H1 (cell line): ENCODE measurements around the gene NAE1.

Experiments
- EGR1 ChIP-seq: IDR thresholded peaks from 2 replicates; pipeline ENCODE4 v1.6.1; 2011; ENCODE audit warnings: low read depth, low read length, borderline replicate concordance
- SP1 ChIP-seq: IDR thresholded peaks from 2 replicates; pipeline ENCODE4 v1.6.1; 2011; ENCODE audit warnings: low read depth, low read length
- TF ChIP-seq, protein P1 (sequence below), 3 experiments: IDR thresholded peaks; 1 replicate in 2 of 3; 2 replicates in 1 of 3; pipeline versions ENCODE4 v1.5.1 to v1.6.1; 2011; ENCODE audit warnings: low read length in 3 of 3, mild to moderate bottlenecking in 3 of 3, inconsistent platforms in 2 of 3, low read depth in 1 of 3, moderate library complexity in 1 of 3; ENCODE audit not compliant: insufficient read depth in 1 of 3; ENCODE audit errors: control extremely low read depth in 1 of 3

DNA sequence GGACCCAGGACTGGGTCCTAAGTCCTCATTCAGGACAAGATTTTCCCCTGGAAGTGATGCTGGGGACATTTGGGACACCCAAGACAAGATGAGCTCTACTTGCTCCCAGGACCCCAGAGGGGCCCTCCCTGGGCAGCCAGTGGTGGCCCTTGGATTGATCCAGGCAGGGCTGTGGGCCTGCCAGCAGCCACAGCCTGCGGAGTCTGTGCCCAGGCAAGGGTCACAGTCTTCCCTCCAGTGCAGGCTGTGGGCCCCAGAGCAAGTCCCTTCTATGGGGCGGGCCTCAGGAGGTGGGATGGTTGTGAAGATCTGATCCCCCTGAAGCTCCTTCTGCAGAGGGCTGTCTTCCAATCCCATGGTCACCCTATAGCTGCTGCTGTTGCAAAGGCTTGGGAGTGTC lies 26.0 kb upstream of the NAE1 start:
- TF ChIP-seq, protein P1, sequence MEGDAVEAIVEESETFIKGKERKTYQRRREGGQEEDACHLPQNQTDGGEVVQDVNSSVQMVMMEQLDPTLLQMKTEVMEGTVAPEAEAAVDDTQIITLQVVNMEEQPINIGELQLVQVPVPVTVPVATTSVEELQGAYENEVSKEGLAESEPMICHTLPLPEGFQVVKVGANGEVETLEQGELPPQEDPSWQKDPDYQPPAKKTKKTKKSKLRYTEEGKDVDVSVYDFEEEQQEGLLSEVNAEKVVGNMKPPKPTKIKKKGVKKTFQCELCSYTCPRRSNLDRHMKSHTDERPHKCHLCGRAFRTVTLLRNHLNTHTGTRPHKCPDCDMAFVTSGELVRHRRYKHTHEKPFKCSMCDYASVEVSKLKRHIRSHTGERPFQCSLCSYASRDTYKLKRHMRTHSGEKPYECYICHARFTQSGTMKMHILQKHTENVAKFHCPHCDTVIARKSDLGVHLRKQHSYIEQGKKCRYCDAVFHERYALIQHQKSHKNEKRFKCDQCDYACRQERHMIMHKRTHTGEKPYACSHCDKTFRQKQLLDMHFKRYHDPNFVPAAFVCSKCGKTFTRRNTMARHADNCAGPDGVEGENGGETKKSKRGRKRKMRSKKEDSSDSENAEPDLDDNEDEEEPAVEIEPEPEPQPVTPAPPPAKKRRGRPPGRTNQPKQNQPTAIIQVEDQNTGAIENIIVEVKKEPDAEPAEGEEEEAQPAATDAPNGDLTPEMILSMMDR (IDR thresholded peaks at IDR 0.05; ENCODE audit: control extremely low read depth in 1 of 3, insufficient read depth in 1 of 3, low read depth in 1 of 3, low read length in 3 of 3), result no peak
- TF ChIP-seq SP1, result no peak
- TF ChIP-seq EGR1, result no peak
